NK-92 treated with Interleukin-12 subunit alpha and Interleukin-12 subunit beta, amount 100 ng/mL, for 24 hours (cell line): ENCODE data around the gene STAG1.
"Not testable (repeated sequence)": the region's sequence is repeated elsewhere in the genome, so short reads cannot be mapped to it uniquely, and the experiment has no call there.

Experiments used
- DNase-seq: peaks from one replicate; lab custom pipeline; 2025; lab: John Stamatoyannopoulos, UW

The STAG1 gene

DNA sequence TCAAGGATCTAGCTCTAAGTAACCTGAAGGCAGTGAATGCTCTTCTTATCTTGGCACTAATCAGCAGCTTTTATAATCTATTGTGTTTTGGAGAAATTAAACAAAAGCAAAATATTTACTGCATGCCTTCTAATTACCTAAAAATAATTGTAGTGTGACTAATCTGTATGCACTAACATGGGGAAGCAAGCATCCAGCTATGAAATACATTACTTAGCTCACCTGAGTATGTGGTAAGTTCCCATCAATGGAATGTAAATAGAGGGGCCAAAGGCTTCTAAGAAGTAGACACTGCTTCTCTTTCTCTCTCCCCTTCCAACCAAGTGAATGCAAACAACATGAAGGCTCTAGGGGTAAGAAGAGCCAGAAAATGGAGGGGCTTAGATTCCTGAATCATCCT, 165.6 kb downstream of the STAG1 start:
- no peak for DNase-seq

DNA sequence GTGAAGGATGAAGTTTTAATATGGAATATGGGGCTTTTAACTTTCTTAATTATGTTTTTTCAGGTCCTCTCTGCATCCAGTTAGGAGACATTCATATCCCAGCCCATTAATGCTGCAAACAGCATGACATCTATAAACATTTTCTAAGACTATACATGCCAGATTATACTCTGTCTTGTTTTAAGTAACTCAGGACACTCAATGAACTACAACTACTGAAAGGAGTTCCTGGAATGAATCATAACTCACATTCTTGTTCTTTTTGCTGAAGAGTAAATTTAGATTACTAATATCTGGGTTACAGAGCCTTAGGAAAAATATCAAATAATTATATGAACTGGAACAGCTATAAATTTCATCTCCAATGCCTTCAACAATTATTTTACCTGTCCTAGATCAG, 167.4 kb downstream of the STAG1 start:
- no peak for DNase-seq

DNA sequence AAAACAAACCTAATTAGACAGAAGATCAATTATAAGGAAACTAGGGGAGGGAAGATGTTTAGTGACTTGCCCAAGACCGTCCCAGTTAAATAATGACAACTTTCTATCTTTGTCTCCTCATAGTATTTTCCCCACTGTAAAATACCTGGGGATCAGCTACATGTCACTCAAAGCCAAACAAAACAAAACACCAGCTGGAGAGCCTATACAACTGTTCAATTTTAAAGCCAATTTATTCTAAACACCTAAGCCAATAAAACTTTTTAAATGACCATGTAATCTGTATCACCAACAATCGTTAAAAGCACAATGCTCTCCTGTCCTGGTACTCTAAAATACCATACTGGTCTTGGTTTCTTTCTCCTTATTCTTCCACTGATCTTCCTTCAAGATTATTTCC, 168.4 kb downstream of the STAG1 start:
- DNase-seq, result no peak

DNA sequence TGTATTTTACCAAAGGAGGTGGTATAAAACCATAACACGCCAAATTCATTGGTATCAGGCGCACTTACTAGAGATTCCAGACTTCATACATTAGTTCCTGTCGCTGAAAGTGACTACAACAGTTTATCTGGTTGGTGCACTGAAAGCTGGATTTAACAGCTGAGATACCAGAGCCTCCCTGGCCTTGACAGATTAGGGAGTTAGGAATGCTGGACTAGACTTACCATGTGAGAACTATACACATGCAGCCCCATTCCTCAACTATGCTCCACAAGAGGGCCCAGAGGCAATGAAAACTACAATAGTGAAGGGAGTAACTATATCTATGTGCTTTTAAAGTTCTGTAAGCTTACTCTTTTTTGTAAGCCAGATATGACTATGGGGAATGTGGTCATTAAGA, 174.4 kb downstream of the STAG1 start:
- DNase-seq, result no peak

DNA sequence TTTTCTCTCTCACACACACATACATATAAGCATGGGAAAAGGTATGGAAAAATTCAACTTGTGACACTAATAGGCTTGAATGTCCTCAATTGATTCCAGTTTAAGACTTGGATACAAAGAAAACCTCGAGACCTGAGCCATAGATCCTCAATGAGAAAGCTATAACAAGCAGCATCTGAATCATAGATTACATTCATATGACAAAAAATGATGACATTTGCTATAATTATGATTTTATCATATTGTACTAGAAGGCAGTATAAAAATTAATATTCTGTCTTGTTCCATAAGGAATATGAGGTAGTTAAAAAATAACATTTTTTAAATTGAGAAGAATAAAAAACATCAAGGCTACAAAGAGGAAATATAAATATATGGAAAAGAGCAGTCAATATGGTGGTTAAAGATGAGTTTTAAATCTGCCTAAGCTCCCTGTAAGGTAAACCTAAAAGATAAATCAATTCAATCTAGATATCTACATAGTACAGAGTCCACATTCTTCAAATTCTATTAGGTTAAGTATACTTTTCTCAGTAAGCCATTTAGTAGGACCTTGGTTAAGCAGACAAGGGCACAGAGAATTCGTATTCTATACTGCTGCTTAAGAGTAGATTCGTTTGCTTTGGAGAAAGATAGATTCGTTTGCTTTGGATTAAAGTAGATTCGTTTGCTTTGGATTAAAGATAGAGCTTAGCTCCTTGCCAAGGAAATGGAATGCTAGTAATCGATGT, 175.7 kb downstream of the STAG1 start:
- DNase-seq, result no peak

DNA sequence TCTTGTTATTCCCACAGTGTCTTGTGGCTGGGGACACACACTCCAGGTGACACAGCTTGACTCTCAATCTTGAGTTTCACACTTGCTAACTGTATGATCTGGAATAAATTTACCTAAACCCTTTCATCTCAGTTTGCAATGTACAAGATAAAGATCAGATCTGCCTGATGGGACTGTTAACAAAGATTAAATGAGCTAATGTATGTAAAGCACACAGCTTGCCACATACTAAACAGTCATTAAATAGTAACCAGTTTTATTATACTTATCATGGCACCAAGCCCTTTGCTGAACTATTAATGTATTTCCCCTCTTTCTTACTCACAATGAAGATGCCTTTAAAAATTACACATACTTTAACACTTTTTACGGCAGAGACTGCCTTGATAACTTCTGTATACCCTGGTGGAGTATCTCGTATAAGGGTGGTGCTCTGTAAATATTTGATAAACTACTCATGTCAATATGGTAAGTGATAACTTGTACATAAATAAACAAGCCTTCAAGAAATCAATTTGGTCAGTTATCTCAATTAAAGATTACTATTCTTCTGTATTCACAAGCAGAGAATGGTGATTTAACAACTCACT, 184.5 kb downstream of the STAG1 start:
- no peak for DNase-seq

DNA sequence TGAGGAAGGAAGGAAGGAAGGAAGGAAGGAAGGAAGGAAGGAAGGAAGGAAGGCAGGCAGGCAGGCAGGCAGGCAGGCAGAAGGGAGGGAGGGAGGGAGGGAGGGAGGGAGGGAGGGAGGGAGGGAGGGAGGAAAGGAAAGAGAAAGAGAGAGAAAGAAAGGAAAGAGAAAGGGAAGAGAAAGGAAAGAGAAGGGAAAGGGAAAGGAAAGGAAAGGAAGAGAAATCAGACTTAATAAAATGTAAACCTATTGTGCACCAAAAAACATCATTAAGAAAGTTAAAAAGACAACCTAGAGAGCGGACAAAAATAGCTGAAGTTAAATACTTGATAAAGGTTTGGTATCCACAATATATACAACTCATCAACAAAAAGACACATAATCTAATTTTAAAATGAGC, 187.2 kb downstream of the STAG1 start:
- DNase-seq, result not testable (repeated sequence)

DNA sequence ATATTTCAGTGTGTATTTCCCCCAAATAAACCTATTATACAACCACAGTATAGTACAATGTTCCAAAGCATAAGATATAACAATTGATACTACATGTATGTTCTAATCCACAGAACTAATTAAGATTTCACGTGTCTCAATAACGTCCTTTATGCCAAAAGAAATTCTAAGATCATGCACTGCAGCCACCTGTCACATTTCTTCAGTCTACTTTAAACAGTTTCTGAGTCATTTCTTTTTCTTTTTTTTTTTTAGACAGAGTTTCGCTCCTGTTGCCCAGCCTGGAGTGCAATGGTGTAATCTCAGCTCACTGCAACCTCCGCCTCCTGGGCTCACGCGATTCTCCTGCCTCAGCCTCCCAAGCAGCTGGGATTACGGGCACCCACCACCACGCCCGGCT, 190.2 kb downstream of the STAG1 start:
- no peak for DNase-seq

DNA sequence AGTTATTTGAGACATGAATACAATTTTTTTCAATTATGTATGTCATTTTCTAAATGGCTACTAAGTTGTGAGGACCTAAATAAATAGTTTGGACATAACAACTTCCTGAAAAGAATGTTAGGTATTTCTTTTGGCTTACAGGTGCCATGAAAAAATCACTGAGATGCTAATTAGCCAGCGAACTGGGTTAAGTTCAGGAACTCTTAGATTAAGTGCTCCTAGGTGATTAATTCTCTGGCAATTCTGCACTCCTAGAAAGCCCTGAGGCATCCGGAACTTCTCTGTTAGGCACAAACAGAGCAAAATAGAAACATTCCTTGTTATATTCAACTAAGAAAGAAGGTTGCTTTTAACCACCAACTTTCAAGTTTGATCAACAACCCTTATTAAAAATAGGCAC, 192.3 kb downstream of the STAG1 start:
- DNase-seq, result no peak

DNA sequence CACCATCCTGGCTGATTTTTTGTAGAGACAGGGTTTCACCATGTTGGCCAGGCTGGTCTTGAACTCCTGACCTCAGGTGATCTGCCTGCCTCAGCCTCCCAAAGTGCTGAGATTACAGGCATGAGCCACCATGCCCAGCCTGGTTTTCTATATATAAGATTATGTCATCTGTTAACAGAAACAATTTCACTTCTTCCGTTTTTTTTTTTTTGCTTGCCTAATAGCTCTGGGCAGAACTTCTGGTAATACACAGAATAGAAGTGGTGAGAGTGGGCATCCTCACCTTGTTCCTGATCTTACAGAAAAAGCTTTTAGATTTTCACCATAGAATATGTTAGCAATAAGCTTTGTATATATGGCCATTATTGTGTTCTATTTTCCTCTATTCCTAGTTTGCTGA, 202.7 kb downstream of the STAG1 start:
- DNase-seq, result not testable (repeated sequence)

DNA sequence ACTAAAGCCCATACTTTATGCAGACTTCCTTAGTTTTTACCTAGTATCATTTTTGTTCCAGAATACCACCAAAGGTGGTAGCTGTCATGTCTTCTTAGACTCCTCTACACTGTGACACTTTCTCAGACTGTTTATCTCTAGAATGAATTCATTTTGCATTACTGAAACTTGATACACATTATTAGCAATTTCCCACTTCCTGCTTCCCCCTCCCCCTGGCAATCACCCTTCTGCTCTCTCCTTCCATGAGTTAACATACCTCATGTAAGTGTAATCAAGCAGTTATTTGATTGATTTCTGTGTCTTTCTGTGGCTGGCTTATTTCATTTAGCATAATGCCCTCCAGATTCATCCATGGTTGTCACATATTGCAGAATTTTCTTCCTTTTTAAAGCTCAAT, 204.9 kb downstream of the STAG1 start:
- DNase-seq, result no peak

DNA sequence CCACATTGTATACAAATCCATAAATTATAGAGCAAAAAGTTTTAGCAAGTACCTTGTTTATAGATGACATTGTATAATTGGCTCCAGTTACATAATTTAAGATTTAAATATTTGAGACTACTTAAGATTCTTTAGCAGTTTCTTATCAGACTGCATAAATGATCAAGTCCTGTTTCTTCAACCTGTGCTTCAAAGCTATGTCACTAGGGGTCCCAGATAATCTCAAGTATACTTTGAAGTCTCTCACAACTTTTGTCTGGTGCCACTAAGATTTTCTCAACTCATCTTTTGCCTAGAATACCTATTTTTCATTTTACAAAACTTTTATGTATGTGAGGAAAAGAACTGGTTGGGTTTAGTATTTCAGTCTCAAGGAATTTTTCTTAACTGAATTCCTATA, 205.5 kb downstream of the STAG1 start:
- no peak for DNase-seq

DNA sequence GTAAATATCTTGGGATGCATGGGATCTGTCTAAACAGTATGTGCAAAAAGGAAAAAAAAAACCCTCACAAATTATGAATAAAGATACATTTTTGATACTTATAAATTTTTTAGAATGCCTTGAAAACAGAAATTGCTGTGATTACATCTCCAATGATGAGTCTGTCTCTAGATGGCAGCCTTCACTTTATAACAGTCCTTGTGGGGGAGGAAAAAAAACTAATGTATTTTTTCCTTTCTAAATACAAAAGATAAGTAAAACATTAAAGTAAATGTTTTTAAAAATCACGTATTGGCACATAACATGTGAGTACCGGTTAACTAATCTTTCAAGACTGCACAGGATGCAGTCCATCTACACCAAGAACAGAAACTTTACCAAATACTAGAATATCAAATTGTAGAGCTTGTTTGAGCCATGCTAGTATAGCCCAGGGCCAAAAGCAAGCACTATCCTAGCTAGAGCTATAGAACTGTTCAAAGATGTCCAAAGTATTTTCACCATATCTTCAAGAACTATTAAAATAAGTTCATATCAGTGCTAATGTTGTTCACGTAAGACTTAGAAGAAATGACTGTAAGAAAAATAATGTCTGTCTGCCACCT, 206.4 kb downstream of the STAG1 start:
- no peak for DNase-seq

DNA sequence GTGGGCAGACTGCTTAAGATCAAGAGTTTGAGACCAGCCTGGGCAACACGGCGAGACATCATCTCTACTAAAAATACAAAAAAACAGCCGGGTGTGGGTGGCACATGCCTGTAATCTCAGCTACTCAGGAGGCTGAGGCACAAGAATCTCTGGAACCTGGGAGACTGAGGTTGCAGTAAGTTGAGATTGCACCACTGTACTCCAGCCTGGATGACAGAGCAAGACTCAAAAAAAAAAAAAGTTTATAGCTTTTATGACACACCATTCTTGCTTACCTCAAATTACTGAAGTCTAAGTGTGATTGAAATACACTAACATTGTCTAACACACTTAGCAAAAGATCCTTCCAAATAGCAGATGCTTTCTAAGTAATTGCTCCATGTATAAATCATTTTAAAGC, 207.6 kb downstream of the STAG1 start:
- no peak for DNase-seq

DNA sequence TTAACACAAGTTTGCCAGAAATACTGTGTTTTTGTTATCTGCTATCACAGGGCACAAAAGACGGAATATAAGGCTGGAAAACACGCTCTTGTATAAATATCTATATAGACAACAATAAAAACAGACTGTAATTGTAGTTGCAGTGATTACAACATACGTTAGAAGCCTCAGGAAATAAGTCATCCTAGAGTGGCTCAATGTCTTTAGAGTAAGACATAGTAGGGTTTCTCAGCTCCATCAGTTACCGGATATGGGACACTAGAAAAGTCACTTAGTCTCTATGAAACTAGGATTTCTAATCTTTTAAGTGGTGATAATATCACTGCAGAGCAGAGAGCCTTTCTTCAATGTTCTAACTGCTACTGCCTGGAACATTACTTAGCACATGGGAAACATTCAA, 208.8 kb downstream of the STAG1 start:
- no peak for DNase-seq

DNA sequence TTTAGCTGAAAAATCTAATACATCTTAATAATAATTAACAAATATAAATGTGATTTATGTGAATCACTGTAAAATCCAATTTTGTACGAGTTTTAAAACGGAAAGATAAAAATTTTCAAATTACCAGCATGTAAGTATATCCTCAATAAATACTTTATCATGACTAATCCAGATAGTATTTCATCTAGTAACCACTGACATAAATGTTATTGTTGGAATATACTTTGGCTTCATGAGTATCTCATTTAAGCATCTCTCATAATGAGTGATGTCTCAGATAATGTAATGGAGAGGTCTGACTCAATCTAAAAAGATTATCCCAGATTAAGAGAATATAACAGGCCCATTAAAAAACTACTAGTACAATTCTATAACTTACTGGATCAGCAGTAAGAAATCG, 216.3 kb downstream of the STAG1 start:
- DNase-seq, result no peak

DNA sequence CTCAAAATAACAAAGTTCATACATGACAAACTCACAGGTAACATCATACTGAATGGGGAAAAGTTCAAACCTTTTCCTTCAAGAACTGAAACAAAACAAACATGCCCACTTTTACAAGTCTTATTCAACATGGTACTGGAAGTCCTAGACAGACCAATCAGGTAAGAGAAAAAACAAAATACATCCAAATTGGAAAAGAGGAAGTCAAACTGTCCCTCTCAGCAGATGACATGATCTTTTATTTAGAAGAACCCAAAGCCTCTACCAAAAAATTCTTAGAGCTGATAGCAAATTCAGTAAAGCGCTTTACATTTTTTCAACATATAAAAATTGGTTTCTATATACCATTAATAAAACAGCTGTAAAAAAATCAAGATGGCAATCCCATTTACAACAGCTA, 219.4 kb downstream of the STAG1 start:
- no peak for DNase-seq

DNA sequence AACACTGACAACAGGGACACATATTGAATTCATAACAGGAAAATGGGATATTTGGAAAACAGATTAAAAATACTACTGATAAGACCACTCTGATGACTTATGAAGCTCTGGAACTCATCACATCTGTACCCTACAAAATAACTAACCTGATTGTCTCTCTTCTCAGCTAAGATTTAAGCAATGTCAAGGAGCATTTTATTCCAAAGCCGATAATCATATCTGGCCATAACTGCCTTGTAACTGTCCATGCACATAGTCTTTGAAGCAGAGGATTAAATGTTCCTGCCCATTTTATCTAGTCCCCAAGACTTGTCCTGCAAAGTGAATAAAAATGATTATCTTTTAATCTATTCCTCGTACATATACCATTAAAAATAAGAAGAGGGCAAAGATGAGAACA, 234.1 kb downstream of the STAG1 start:
- no peak for DNase-seq

DNA sequence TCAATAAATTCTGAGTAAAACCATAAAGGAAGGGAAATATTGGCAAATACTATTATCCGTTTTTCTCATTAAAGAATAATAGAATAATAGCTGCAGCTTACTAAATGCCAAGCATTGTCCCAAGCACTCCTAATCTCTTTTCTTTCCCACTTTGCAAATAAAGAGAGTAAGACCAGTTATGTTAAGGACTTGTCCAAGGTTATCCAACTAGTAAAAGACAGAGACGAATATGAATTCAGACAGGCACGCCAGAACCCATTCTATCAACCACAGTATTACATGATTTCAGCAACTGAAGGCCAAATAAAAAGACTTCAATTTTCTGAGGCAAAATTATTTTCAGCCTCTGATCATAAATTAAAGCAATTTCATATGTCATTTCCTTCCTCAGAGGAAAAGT, 235.5 kb downstream of the STAG1 start:
- no peak for DNase-seq

DNA sequence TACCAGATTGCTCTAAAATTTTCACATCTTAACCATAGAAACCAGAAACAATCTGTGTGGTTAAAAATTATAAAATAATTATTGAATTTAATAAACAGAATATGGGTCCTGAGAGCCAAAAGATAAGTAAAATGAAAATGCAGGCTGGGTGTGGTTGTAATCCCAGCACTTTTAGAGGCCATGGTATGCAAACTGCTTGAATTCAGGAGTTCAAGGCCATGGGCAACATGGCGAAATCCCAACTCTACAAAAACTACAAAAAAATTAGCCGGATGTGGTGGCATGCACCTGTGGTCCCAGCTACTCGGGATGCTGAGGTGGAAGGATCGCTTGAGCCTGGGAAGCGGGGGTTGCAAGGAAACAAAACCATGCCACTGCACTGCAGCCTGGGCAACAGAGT, 236.1 kb downstream of the STAG1 start:
- DNase-seq, result no peak

DNA sequence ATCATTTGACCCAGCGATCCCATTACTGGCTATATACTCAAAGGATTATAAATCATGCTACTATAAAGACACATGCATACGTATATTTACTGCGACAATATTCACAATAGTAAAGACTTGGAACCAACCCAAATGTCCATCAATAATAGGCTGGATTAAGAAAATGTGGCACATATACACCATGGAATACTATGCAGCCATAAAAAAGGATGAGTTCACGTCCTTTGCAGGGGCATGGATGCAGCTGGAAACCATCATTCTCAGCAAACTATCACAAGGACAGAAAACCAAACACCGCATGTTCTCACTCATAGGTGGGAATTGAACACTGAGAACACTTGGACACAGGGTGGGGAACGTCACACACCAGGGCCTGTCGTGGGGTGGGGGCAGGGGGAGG, 237.6 kb downstream of the STAG1 start:
- not testable (repeated sequence) for DNase-seq

DNA sequence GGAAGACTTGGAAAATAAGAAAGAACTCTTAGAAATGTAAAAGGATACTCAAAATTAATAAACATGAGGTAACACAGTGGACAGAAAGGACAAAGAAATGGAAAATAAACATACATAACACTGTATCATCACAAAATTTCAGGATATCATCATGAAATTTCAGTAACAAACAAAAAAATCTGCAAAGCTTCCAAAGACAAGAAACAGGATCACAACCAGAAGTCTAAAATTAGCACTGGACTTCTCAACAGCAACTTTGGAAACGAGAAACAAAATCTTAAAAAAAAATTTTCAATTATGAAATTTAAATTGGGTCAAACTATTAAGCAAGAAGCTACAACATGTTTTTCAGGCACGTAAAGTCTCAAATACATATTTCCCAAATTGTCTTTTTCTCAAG, 238.8 kb downstream of the STAG1 start:
- no peak for DNase-seq

DNA sequence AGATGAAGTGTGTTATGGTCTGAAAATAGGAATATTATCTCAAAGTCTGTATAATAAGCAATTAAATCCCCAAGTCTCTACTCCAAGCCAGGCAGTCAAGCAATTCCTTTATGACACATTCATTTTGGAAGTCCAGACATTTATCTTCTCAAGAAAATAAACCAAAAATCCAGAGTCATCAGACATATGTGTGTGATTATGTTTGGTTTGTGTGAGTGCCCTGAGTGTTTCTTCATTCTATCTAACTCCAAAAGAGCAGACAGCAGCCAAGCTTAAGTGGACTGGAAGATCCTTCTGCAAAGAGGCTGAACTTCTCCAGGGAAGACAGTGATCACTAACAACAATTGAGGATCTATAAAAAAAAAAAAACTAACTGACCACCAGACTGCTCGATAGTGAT, 239.8 kb downstream of the STAG1 start:
- DNase-seq, result no peak

DNA sequence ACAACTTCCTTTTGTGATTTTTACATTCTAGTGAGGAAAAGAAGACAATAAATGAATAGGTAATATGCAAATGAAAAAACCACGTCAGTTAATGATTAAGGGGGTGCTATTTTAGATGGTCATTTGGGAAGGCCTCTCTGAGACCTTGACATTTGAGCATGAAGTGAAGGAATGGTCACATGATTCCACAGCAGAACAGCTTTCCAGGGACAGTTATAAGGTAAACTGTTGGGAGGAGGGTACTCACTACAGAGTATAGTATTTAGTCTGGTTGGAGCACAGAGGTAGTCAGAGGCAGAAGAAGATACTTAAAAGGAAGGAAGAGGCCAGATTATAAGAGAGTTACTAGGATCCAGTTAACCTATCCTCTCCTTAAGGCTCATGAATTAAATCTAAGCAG, 246.5 kb downstream of the STAG1 start:
- no peak for DNase-seq
